Glutamatergic neuron (in vitro differentiated cells): ENCODE results near the gene NECTIN4. TPM values are rescaled to one million over a fixed set of nuclear protein-coding genes. Genes with fewer than 3 reads are reported as not detected.
A peak's percentile ranks its signal among the peaks of the same experiment; 100 is the strongest.

ENCODE experiments used
- DNase-seq: peaks from one replicate; pipeline ENCODE4 v3.0.0; 2022
- H3K27ac Mint-ChIP-seq: one replicate; pipeline ENCODE4 v1.8.0; 2020; ENCODE audit warnings: mild to moderate bottlenecking, mixed read lengths, inconsistent platforms; ENCODE audit not compliant: unreplicated experiment
- H3K27me3 Mint-ChIP-seq: one replicate; pipeline ENCODE4 v1.8.0; 2020; ENCODE audit warnings: mild to moderate bottlenecking, moderate library complexity, mixed read lengths, inconsistent platforms; ENCODE audit not compliant: unreplicated experiment
- H3K36me3 Mint-ChIP-seq: one replicate; pipeline ENCODE4 v1.8.0; 2020; ENCODE audit warnings: mild to moderate bottlenecking, mixed read lengths, inconsistent platforms; ENCODE audit not compliant: unreplicated experiment
- H3K4me1 Mint-ChIP-seq: one replicate; pipeline ENCODE4 v1.8.0; 2020; ENCODE audit warnings: mild to moderate bottlenecking, low read depth, mixed read lengths, inconsistent platforms; ENCODE audit not compliant: unreplicated experiment
- H3K4me3 Mint-ChIP-seq: one replicate; pipeline ENCODE4 v1.8.0; 2020; ENCODE audit warnings: mild to moderate bottlenecking, mixed read lengths, inconsistent platforms; ENCODE audit not compliant: unreplicated experiment
- H3K9me3 Mint-ChIP-seq: one replicate; pipeline ENCODE4 v1.8.0; 2020; ENCODE audit warnings: mild to moderate bottlenecking, moderate library complexity, mixed read lengths, inconsistent platforms; ENCODE audit not compliant: unreplicated experiment
- CTCF ChIP-seq: fragments of 200-600 bp; sonication (generic); IDR thresholded peaks from one replicate; pipeline ENCODE4 v1.5.0; 2021; ENCODE audit not compliant: partially characterized antibody, unreplicated experiment
- total RNA-seq: library from RNA; stranded (reverse); fragmentation: NEBNext Ultra II Directional; extraction: Animal tissue kit (Norgen Biotek cat#: 25700); gene quantifications from one replicate; pipeline ENCODE4 v1.2.1, GENCODE V29; 2021; ENCODE audit not compliant: unreplicated experiment

Gene NECTIN4
- total RNA-seq, 1 donor from 2014 or later, result 0.39 TPM

GRCh38 chr1:161131523-161132409 is 42.4 kb upstream of the NECTIN4 start:
- H3K4me1 Mint-ChIP-seq, result peaks cover 22% of the 10 kb centered on the region
- no peak overlapping the region for H3K4me3 Mint-ChIP-seq
- no peak for TF ChIP-seq CTCF
- no peaks in the 10 kb centered on the region for H3K36me3 Mint-ChIP-seq
- no peak for DNase-seq
- H3K27me3 Mint-ChIP-seq, result peaks cover 3% of the 10 kb centered on the region
- no peaks in the 10 kb centered on the region for H3K9me3 Mint-ChIP-seq
- H3K27ac Mint-ChIP-seq, result peak overlapping the region; percentile 74

GRCh38 chr1:161130266-161130665 is 40.9 kb upstream of the NECTIN4 start:
- Mint-ChIP-seq H3K27me3 (peaks cover 3% of the 10 kb centered on the region), H3K27ac (no peak overlapping the region), H3K4me1 (peaks cover 22% of the 10 kb centered on the region), H3K36me3 (no peaks in the 10 kb centered on the region), H3K4me3 (no peak overlapping the region), H3K9me3 (peaks cover 4% of the 10 kb centered on the region)
- no peak for DNase-seq
- TF ChIP-seq CTCF, result no peak

- H3K4me3 Mint-ChIP-seq, result no peak overlapping the region
- peaks cover 3% of the 10 kb centered on the region for H3K27me3 Mint-ChIP-seq
These were observed 39.4 kb upstream of the NECTIN4 start for GRCh38 chr1:161128591-161129420.

GRCh38 chr1:161127649-161128048 is 38.3 kb upstream of the NECTIN4 start:
- Mint-ChIP-seq H3K4me3 (peak overlapping the region; percentile 23), H3K27me3 (peaks cover 3% of the 10 kb centered on the region), H3K36me3 (no peaks in the 10 kb centered on the region), H3K27ac (no peak overlapping the region), H3K4me1 (peaks cover 22% of the 10 kb centered on the region), H3K9me3 (peaks cover 4% of the 10 kb centered on the region)
- TF ChIP-seq CTCF, result no peak
- DNase-seq, result no peak

More at GRCh38 chr1:161128591-161129420, 39.4 kb upstream of the NECTIN4 start:
- no peaks in the 10 kb centered on the region for H3K36me3 Mint-ChIP-seq
- H3K27ac Mint-ChIP-seq, result no peak overlapping the region
- DNase-seq, result no peak
- peaks cover 22% of the 10 kb centered on the region for H3K4me1 Mint-ChIP-seq
- peaks cover 4% of the 10 kb centered on the region for H3K9me3 Mint-ChIP-seq
- no peak for TF ChIP-seq CTCF
